Neural cell (in vitro differentiated cells): ENCODE data around the gene MAP4K2.

Source experiments
- EZH2 ChIP-seq: fragments of 200-600, 300-800 bp; shearing (Covaris generic), sonication (generic); IDR thresholded peaks from 2 replicates; pipeline ENCODE4 v1.6.1; 2014; ENCODE audit warnings: antibody characterized with exemption, low read length, borderline replicate concordance, mild to moderate bottlenecking; ENCODE audit not compliant: insufficient read depth, poor library complexity, severe bottlenecking
- POLR2AphosphoS5 ChIP-seq: IDR thresholded peaks from 2 replicates; pipeline ENCODE4 v1.6.1; 2012
- RAD21 ChIP-seq: fragments of 450-650 bp; conservative IDR thresholded peaks from 2 replicates; pipeline ENCODE4 v1.6.1; 2014; ENCODE audit warnings: antibody characterized with exemption, mild to moderate bottlenecking, moderate library complexity
- TAF1 ChIP-seq: IDR thresholded peaks from 2 replicates; pipeline ENCODE4 v1.6.1; 2012; ENCODE audit warnings: low read depth
- TF ChIP-seq, protein P1 (sequence below): fragments of 450-650 bp; IDR thresholded peaks from 2 replicates; pipeline ENCODE4 v1.5.1; 2014; ENCODE audit warnings: antibody characterized with exemption, mild to moderate bottlenecking, moderate library complexity; ENCODE audit not compliant: poor library complexity, severe bottlenecking

DNA sequence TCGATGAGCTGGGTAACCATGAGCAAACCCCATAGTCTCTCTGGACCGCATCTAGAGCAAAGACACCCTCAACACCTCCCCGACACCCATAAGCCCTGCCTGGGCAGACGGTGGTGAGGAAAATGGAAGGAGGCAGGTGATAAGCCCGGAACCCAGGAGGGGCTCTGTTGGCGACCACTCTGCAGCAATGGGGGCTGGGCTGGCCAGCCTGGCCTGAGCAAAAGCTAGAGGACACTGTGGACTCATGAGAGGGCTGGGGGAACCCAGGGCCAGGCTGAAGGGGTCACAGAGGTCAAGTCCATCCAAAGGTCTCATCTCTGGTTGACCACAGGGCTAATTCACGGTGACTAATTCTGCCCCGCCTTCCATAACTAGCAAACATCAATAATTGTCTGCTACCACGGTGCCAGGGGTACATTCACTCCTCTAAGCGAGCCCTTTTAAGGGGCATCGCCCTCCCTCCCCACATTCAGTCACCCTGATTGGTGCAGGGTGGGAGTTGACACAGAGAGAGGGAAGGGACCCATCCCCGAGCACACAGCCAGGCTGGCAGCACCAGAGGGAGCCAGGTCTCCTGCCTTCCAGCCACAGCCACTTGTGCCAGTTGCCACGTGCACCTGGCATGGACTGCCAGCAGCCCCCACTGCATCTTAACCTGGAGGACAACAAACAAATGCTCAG lies 47.2 kb downstream of the MAP4K2 start:
- TF ChIP-seq TAF1 (no peak), POLR2AphosphoS5 (no peak), EZH2 (no peak), RAD21 (no peak)
- TF ChIP-seq, protein P1, sequence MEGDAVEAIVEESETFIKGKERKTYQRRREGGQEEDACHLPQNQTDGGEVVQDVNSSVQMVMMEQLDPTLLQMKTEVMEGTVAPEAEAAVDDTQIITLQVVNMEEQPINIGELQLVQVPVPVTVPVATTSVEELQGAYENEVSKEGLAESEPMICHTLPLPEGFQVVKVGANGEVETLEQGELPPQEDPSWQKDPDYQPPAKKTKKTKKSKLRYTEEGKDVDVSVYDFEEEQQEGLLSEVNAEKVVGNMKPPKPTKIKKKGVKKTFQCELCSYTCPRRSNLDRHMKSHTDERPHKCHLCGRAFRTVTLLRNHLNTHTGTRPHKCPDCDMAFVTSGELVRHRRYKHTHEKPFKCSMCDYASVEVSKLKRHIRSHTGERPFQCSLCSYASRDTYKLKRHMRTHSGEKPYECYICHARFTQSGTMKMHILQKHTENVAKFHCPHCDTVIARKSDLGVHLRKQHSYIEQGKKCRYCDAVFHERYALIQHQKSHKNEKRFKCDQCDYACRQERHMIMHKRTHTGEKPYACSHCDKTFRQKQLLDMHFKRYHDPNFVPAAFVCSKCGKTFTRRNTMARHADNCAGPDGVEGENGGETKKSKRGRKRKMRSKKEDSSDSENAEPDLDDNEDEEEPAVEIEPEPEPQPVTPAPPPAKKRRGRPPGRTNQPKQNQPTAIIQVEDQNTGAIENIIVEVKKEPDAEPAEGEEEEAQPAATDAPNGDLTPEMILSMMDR = no peak
